Neural cell (in vitro differentiated cells): ENCODE results near the gene OXNAD1. TPM values are rescaled to one million over a fixed set of nuclear protein-coding genes. Genes with fewer than 3 reads are reported as not detected.

Experiments used
- H2AFZ ChIP-seq: fragments of 200-600, 300-800 bp; sonication (generic), shearing (Covaris generic); 2 replicates; pipeline ENCODE4 v1.6.0; 2014; ENCODE audit warnings: low read depth, mild to moderate bottlenecking, antibody characterized with exemption, low read length, moderate library complexity
- H3F3A ChIP-seq: fragments of 200-600 bp; shearing (Covaris generic); 2 replicates; pipeline ENCODE4 v1.6.1; 2016; ENCODE audit warnings: mild to moderate bottlenecking, moderate library complexity, mixed read lengths, antibody characterized with exemption, low read length; ENCODE audit not compliant: insufficient read depth, poor library complexity, severe bottlenecking
- H3K27ac ChIP-seq: fragments of 200-600, 300-800 bp; sonication (generic), shearing (Covaris generic); 2 replicates; pipeline ENCODE4 v1.5.1; 2014; ENCODE audit warnings: mild to moderate bottlenecking, low read length, moderate library complexity
- H3K27me3 ChIP-seq: fragments of 300-800, 200-600 bp; sonication (generic), shearing (Covaris generic); 2 replicates; pipeline ENCODE4 v1.6.0; 2014; ENCODE audit warnings: mild to moderate bottlenecking, low read depth, low read length, moderate library complexity; ENCODE audit not compliant: insufficient read depth
- H3K36me3 ChIP-seq: fragments of 300-800, 200-600 bp; sonication (generic), shearing (Covaris generic); 2 replicates; pipeline ENCODE4 v1.5.1; 2014; ENCODE audit warnings: mild to moderate bottlenecking, antibody characterized with exemption, low read length, moderate library complexity; ENCODE audit not compliant: insufficient read depth
- H3K4me2 ChIP-seq: fragments of 300-800, 200-600 bp; sonication (generic), shearing (Covaris generic); 2 replicates; pipeline ENCODE4 v1.6.0; 2014; ENCODE audit warnings: mild to moderate bottlenecking, low read length
- H3K4me3 ChIP-seq: fragments of 300-800, 200-600 bp; sonication (generic), shearing (Covaris generic); 2 replicates; pipeline ENCODE4 v1.5.1; 2014; ENCODE audit warnings: mild to moderate bottlenecking, low read length, moderate library complexity
- H3K79me2 ChIP-seq: fragments of 200-600 bp; shearing (Covaris generic); replicated peaks from 2 replicates; pipeline ENCODE4 v1.6.0; 2014; ENCODE audit warnings: mild to moderate bottlenecking, low read length, moderate library complexity; ENCODE audit not compliant: insufficient read depth
- H3K9ac ChIP-seq: fragments of 300-800, 200-600 bp; sonication (generic), shearing (Covaris generic); 2 replicates; pipeline ENCODE4 v1.6.1; 2016; ENCODE audit warnings: mild to moderate bottlenecking, low read length, mixed read lengths
- H3K9me2 ChIP-seq: fragments of 200-600 bp; shearing (Covaris generic); 2 replicates; pipeline ENCODE4 v1.6.1; 2016; ENCODE audit warnings: mild to moderate bottlenecking, low read length, mixed read lengths; ENCODE audit not compliant: insufficient read depth
- H3K9me3 ChIP-seq: fragments of 200-600, 300-800 bp; sonication (generic), shearing (Covaris generic); 2 replicates; pipeline ENCODE4 v1.6.1; 2016; ENCODE audit warnings: mild to moderate bottlenecking, mixed run types, low read length, moderate library complexity, mixed read lengths
- H4K20me1 ChIP-seq: fragments of 200-600 bp; shearing (Covaris generic); 2 replicates; pipeline ENCODE4 v1.6.1; 2016; ENCODE audit warnings: mild to moderate bottlenecking, mixed run types; ENCODE audit not compliant: insufficient read depth
- EP300 ChIP-seq: fragments of 450-650 bp; conservative IDR thresholded peaks from 2 replicates; pipeline ENCODE4 v1.6.1; 2014; ENCODE audit warnings: antibody characterized with exemption, mild to moderate bottlenecking, moderate library complexity; ENCODE audit not compliant: poor library complexity, severe bottlenecking
- EZH2 ChIP-seq: fragments of 200-600, 300-800 bp; shearing (Covaris generic), sonication (generic); IDR thresholded peaks from 2 replicates; pipeline ENCODE4 v1.6.1; 2014; ENCODE audit warnings: antibody characterized with exemption, low read length, borderline replicate concordance, mild to moderate bottlenecking; ENCODE audit not compliant: insufficient read depth, poor library complexity, severe bottlenecking
- MXI1 ChIP-seq: fragments of 450-650 bp; conservative IDR thresholded peaks from 2 replicates; pipeline ENCODE4 v1.6.1; 2014; ENCODE audit warnings: antibody characterized with exemption, mild to moderate bottlenecking; ENCODE audit not compliant: poor library complexity, severe bottlenecking
- POLR2AphosphoS5 ChIP-seq: IDR thresholded peaks from 2 replicates; pipeline ENCODE4 v1.6.1; 2012
- RAD21 ChIP-seq: fragments of 450-650 bp; conservative IDR thresholded peaks from 2 replicates; pipeline ENCODE4 v1.6.1; 2014; ENCODE audit warnings: antibody characterized with exemption, mild to moderate bottlenecking, moderate library complexity
- SMC3 ChIP-seq: fragments of 450-650 bp; conservative IDR thresholded peaks from 2 replicates; pipeline ENCODE4 v1.6.1; 2014; ENCODE audit warnings: antibody characterized with exemption, mild to moderate bottlenecking, moderate library complexity; ENCODE audit not compliant: poor library complexity
- TAF1 ChIP-seq: IDR thresholded peaks from 2 replicates; pipeline ENCODE4 v1.6.1; 2012; ENCODE audit warnings: low read depth
- polyA plus RNA-seq: library from polyadenylated mRNA; depleted of rRNA; stranded (reverse); fragments of >200 nt; gene quantifications from 2 replicates; pipeline ENCODE4 v1.2.3, GENCODE V29; 2014
- TF ChIP-seq, protein P1 (sequence below): fragments of 450-650 bp; IDR thresholded peaks from 2 replicates; pipeline ENCODE4 v1.5.1; 2014; ENCODE audit warnings: antibody characterized with exemption, mild to moderate bottlenecking, moderate library complexity; ENCODE audit not compliant: poor library complexity, severe bottlenecking
- TF ChIP-seq, protein P2 (sequence below): IDR thresholded peaks from 2 replicates; pipeline ENCODE4 v1.6.1; 2012; ENCODE audit warnings: borderline replicate concordance

Gene OXNAD1
- polyA plus RNA-seq, 1 donor from 2014 or later, result 16.4 TPM

DNA sequence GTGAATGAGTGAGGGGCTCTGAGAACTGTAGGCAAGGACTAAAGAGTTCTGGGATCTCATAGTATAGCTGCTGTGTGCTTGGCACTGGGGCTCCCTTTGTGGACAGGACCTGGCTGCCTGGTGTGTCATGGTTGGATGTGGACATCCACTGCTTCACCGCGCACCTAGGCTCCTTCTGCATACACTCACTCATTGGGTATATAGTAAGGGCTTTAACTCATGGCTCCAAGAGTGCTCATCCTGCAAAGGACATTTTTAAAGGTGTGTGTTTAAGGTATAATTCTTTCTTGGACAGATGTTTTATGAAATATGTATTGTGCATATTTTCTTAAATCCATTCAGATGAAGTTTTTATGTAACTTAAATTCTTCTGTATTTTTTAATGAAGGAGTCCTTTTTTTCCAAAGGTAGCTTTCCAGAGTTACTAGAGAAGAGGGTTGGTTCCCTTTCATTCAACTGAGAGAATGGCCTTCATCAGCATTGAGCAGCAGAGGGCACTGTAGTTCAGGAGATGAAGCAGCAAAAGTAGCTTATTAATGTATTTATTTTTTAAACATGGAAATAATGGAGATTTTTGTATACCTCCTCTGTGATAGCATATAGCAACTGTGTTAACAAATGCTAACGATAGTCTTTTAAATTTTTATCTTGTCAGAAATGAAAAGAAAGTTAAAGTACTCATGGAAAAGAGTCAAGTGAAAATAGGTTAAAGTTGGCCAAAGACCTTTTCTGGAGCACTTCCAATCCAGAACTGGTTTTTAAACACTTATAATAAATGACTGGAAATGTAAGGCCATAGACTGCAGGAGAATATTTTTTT is 25.2 kb downstream of the OXNAD1 start:
- Histone ChIP-seq H3F3A (no peaks in the 10 kb centered on the region), H3K9ac (no peak overlapping the region), H3K4me3 (no peak overlapping the region), H4K20me1 (no peaks in the 10 kb centered on the region), H3K36me3 (no peaks in the 10 kb centered on the region), H3K9me3 (no peaks in the 10 kb centered on the region), H3K9me2 (no peaks in the 10 kb centered on the region), H2AFZ (no peak overlapping the region), H3K4me2 (no peak overlapping the region), H3K27me3 (no peaks in the 10 kb centered on the region), H3K79me2 (no peaks in the 10 kb centered on the region), H3K27ac (no peak overlapping the region)
- TF ChIP-seq, protein P1, sequence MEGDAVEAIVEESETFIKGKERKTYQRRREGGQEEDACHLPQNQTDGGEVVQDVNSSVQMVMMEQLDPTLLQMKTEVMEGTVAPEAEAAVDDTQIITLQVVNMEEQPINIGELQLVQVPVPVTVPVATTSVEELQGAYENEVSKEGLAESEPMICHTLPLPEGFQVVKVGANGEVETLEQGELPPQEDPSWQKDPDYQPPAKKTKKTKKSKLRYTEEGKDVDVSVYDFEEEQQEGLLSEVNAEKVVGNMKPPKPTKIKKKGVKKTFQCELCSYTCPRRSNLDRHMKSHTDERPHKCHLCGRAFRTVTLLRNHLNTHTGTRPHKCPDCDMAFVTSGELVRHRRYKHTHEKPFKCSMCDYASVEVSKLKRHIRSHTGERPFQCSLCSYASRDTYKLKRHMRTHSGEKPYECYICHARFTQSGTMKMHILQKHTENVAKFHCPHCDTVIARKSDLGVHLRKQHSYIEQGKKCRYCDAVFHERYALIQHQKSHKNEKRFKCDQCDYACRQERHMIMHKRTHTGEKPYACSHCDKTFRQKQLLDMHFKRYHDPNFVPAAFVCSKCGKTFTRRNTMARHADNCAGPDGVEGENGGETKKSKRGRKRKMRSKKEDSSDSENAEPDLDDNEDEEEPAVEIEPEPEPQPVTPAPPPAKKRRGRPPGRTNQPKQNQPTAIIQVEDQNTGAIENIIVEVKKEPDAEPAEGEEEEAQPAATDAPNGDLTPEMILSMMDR, result peak; percentile 93
- peak; percentile 97 for TF ChIP-seq SMC3
- TF ChIP-seq MXI1, result no peak
- TF ChIP-seq RAD21, result peak; percentile 97

DNA sequence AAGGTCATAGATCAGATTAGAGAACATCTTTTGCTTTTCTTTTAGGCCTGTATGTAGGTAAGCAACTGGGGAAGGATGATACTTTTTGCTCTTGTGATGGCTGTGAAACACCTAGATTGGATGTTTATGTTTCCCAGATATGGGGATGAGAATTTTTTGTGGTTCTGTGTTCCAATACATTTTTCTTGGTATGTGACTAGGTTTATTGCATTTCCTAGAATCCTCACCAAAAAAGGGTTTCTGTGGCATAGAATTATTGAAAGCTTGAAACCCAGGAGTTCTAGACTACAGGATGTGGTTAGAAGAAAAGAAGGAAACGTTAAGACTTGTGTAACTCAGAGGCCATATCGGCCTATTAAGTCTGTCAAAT is 25.8 kb downstream of the OXNAD1 start:
- no peak for TF ChIP-seq EP300
- TF ChIP-seq TAF1, result no peak
- no peak for TF ChIP-seq RAD21
- no peak for TF ChIP-seq EZH2
- TF ChIP-seq MXI1, result no peak
- Histone ChIP-seq H3K4me2 (no peak overlapping the region), H3K27me3 (no peaks in the 10 kb centered on the region), H3K9me3 (no peaks in the 10 kb centered on the region), H3K4me3 (no peak overlapping the region), H3F3A (no peaks in the 10 kb centered on the region), H3K27ac (no peak overlapping the region), H3K36me3 (no peaks in the 10 kb centered on the region), H3K79me2 (no peaks in the 10 kb centered on the region), H2AFZ (no peak overlapping the region), H4K20me1 (no peaks in the 10 kb centered on the region), H3K9me2 (no peaks in the 10 kb centered on the region), H3K9ac (no peak overlapping the region)

DNA sequence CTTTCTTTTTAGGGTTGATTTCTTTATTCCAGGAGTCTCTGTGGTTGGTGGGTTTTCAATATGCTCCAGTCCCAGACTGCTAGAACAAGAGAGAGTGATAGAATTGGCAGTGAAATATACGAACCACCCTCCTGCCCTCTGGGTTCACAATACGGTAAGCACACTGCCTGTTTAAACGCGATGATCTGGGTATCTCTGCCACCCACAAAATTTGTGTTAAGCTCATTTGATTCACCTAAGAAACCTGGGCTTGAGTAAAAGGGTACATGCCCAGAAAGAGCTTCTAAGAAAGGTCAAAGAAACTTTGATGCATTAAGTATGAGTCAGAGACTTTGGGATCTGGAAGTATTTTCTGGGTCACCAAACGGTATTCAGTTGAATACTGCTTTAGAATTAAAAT is 29.8 kb downstream of the OXNAD1 start:
- H3K9me3 ChIP-seq, result no peaks in the 10 kb centered on the region
- no peaks in the 10 kb centered on the region for H3K27me3 ChIP-seq
- H3K36me3 ChIP-seq, result no peaks in the 10 kb centered on the region
- H3K4me3 ChIP-seq, result no peak overlapping the region
- TF ChIP-seq, protein P1, result no peak
- TF ChIP-seq POLR2AphosphoS5 (no peak), MXI1 (no peak), SMC3 (no peak), EP300 (no peak), TAF1 (no peak), EZH2 (no peak), RAD21 (no peak)
- TF ChIP-seq, protein P2, sequence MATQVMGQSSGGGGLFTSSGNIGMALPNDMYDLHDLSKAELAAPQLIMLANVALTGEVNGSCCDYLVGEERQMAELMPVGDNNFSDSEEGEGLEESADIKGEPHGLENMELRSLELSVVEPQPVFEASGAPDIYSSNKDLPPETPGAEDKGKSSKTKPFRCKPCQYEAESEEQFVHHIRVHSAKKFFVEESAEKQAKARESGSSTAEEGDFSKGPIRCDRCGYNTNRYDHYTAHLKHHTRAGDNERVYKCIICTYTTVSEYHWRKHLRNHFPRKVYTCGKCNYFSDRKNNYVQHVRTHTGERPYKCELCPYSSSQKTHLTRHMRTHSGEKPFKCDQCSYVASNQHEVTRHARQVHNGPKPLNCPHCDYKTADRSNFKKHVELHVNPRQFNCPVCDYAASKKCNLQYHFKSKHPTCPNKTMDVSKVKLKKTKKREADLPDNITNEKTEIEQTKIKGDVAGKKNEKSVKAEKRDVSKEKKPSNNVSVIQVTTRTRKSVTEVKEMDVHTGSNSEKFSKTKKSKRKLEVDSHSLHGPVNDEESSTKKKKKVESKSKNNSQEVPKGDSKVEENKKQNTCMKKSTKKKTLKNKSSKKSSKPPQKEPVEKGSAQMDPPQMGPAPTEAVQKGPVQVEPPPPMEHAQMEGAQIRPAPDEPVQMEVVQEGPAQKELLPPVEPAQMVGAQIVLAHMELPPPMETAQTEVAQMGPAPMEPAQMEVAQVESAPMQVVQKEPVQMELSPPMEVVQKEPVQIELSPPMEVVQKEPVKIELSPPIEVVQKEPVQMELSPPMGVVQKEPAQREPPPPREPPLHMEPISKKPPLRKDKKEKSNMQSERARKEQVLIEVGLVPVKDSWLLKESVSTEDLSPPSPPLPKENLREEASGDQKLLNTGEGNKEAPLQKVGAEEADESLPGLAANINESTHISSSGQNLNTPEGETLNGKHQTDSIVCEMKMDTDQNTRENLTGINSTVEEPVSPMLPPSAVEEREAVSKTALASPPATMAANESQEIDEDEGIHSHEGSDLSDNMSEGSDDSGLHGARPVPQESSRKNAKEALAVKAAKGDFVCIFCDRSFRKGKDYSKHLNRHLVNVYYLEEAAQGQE, result no peak
- no peak overlapping the region for H3K27ac ChIP-seq
- H3K9me2 ChIP-seq, result no peaks in the 10 kb centered on the region
- H3K4me2 ChIP-seq, result no peak overlapping the region
- no peaks in the 10 kb centered on the region for H3F3A ChIP-seq
- H3K9ac ChIP-seq, result no peak overlapping the region
- H4K20me1 ChIP-seq, result no peaks in the 10 kb centered on the region
- no peaks in the 10 kb centered on the region for H3K79me2 ChIP-seq
- no peak overlapping the region for H2AFZ ChIP-seq
